Measurements from ENCODE around the gene KCNC1.

KCNC1 gene

DNA sequence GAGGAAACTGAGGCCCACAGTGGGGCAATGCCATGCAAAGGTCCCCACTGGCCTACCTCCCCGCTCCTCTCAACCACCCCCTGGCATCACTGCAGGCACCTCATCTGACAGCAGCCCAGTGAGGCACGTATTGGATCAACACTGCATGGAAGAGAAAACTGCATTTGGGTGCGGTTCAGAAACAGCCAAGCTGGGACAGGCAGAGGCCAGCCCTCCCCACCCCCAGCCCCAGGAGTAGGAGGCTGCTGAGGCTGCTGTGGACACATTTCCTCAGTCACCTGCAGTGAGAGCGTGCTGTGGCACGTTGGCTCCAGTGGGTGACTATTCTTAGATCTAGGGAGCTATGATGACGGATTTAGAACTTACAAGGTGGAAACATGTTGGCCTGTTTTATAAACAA lies 63.7 kb downstream of the KCNC1 start:
- DNase-seq = no peak

DNA sequence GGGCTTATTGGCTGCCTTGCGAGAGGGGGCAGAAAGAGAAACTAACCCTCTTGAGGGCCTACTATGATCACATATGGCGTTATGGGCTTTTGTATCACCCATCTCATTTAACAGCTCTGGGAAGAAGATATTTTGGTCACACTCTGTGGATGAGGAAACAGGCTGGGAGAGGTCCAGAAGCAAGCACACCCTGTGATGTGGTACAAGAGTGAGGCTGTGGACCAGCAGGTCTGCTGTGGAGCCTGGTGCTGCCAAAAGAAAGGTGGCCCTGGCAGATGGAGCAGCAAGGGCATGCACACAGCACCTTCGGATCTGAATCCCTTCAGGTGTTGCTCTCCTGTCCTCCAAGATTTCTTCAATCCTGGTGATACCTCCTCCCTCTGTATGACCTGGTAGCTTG lies 64.1 kb downstream of the KCNC1 start:
- no peak for DNase-seq

DNA sequence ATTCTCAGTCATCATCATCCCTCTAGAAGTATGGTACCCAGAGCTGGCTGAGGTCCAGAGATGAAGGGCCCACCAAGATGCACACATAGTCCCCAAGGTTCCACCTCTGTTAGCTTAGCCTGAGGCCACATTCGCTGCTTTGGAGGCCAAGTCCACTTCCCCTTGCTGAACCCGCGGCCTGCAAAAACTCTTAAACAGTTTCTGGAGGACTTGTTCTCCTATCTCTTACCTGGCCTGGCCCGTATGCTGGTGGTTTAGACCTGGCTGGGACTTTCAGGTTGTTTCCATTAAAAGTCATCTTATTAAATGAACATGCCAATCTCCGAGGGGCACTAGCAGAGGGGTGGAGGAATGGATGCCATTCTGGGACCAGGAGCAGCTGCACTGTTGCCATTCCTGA lies 64.6 kb downstream of the KCNC1 start:
- no peak for DNase-seq

- DNase-seq = no peak
Observed at GRCh38 chr11:17801166-17801565, 66.6 kb downstream of the KCNC1 start.

DNA sequence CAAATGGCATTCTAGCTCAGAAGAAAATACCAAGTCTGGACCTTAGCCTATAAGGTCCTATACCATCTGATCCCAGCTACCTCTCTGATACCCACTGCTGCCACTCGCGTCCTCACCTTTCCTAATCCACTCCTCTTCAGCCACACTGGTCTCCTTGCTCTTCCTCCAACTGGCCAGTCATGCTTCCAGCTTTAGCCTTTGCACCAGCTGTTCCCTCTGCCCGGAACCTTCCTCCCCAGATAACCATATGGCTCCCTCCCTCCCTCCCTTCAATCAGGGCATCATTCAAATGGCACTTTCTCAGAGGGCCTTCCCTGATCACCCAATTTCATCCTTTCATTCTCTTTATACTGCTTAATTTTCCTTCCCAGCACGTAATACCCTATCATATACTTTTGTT lies 67.9 kb downstream of the KCNC1 start:
- DNase-seq = peak; percentile 37

DNA sequence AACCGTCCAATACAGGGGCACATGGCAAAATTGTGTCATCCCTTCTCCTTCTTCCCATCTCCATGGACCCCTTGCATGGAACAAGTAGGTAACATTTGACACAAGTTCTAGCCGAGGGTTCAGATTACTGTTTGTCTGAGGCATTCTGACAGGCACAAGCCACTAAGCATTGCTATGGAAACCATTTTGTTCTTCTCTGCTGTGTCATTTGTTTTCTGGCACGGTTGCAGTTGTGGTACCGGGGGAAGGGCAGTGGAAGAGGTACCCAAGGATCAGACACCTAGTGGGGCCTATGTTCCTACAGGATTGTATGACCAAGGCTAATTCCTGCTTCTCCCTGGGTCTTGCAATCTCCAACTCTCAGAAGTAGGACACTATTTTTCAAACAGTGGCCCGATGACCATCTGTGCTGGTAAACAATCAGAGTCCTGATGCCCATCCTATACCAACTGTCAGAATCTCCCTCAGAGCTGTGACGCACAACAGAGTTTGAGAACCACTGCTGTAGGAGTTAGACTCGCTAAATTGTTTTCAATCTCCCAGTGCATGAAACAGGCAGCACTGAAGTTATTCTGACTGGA lies 69.3 kb downstream of the KCNC1 start:
- no peak for DNase-seq

DNA sequence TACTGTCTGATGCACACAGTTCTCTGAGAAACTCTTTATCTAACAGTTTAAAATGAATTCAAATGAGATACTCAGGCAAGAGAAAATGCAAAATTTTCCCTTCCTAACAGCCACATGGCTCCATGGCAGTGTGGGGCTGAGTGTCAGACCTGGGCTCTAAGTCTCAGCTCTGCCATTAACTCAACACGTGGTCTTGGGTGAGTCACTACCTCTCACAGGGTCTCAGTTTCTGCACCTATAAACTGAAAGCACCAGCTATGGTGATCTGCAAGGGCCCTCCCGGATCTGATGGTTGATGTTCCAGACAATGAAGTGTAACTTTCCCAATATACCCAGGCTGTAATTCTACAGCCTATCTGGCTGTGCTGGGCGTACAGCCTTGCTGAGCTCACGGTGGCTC lies 70.5 kb downstream of the KCNC1 start:
- no peak for DNase-seq

DNA sequence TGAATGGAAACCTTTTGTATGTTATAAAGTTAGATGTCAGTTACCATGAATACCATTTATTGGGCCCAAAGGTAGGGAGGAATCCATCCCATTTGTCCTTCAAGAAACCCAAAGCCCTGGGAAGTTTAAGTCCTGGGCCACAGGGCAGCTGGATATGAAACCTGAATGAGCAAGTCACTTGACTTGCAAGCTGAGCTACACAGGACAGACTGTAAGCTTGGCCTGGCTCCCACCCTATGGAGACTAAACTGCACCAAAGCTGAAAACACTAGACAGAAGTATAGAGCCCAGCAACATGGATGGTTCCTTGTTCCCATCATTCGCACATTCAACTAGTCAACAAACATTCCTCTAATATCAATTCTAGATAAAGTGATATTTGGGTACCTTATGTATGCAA lies 71.3 kb downstream of the KCNC1 start:
- DNase-seq = no peak

DNA sequence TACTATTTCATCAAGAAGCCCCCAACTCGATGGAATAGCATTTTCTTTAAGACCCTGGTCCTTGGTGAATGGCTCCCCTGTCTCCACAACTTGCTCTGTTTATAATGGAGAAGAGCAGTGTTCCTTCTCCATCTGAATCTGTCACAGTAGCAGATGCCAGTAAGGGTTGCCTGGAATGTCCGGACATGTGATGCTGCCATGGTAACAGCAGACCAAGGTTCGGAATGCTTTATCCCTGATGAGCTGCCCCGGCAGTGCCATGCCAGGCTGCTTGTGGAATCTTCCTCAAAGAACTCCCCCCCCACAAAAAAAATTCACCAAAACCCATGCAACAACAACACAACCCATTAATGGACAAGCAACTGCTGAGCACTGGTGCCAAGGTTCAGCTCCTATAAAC lies 72.5 kb downstream of the KCNC1 start:
- DNase-seq = no peak

GRCh38 chr11:17810041-17810440 lies 75.5 kb downstream of the KCNC1 start:
- no peak for DNase-seq

DNA sequence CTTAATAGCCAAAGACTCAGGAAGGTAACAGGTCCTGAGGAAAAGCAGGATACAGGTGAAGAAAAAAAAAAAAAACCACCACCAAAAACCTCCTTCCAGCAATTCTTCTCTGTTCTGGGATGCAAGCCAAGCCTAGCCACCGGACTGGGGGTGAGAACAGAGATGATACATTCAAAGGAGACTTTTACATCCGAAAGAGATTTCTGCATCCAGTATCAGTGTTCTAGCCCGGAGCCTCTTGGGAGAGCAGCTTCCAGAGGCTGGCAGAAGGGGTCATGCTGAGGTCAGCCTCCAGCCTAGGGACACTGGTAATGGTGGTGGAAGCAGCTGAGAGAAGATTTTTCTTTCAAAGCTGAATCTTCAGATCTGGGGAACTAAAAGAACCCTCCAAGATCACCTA lies 76.2 kb downstream of the KCNC1 start:
- no peak for DNase-seq

- no peak for DNase-seq
Observed at GRCh38 chr11:17811352-17811751, 76.8 kb downstream of the KCNC1 start.

- no peak for DNase-seq
Observed at GRCh38 chr11:17812091-17812864, 77.7 kb downstream of the KCNC1 start.

DNA sequence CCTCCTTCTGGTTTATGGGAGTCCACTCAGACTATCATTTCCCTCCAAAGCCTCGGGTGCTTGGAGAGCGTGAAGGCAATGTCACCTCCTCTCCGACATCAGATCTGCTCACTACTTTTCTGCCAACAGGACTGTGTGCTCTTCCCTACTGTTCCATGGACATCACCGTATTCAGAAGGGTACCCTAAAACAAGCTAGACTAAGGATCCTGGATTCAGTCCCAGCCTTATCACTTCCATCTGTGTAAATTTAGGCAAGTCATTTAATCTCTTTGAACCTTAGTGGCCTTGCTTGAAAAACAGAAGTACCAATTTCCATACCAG lies 78.2 kb downstream of the KCNC1 start:
- DNase-seq = no peak

DNA sequence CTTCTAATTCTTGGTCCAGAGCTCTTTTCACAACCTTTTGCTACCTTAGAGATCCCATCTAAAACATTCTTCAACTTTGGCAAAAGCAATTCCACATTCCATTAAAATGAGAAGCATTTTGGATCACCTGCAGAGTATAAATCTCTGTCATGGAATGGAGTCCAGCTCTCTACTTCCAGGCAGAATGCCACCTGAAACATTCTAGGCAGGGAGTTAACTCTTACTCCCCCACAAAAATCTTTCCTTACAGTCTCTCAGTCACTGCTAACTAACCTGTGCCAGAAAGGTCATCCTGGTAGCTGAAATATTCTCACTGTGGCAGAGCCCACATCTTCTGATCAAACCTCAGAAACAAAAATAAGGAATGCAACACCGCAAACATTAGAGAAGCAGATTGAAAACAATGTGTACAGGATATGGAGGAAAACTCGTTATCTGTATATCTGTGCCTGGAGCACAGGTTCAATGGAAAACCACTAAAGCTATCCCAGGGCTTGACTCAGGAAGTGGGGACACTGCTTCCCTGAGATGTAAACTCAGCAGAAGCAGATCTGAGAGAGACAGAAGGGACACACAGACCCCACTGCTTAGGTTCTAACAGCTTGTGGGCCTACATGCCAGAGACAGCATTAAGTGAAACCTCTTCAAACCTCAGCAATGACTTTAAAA lies 78.9 kb downstream of the KCNC1 start:
- no peak for DNase-seq

- no peak for DNase-seq
Observed at GRCh38 chr11:17814546-17814945, 80.0 kb downstream of the KCNC1 start.

GRCh38 chr11:17816232-17816931 lies 81.8 kb downstream of the KCNC1 start:
- no peak for DNase-seq

- no peak for DNase-seq
Observed at GRCh38 chr11:17821648-17822400, 87.2 kb downstream of the KCNC1 start.

GRCh38 chr11:17822401-17822781 lies 87.8 kb downstream of the KCNC1 start:
- no peak for DNase-seq

DNA sequence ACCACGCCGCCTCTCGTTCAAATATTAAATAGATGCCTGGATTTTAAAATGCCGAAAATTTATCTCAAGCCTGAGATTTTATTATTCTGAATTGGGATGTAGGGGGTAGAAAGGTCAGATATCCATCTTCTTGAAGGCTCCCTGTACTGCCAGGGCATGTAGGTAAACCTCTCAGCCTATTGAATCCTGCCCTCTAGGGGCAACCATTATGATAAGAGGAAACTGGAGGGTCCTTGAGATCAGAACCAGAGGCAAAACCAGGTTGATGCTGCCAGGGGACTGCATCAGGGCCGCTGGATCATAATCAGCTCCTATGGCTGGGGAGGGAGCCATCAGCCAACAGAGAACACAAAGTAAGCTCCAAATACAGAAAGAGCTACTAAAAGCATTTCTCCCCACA lies 92.4 kb downstream of the KCNC1 start:
- DNase-seq = no peak

DNA sequence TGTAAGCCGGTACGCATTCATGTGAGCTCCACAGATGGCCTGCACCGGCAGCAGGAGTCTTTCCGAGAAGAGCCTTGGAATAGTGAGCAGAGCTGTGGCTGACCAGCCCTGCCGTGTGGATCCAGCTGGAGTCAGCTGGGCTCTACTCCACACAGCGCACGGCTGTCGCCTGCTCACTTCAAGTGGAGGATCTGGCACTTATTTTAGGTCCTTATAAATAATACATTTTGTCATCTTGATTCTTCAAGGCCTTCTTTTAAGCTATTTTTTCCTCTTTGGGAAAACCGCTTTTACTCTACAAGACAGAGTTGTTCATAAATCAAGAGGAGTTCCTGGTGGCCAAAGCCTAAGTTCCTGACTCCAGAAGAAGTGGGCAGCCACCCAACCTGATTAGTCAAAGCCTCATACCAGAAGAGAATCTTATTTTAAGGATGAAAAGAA lies 93.8 kb downstream of the KCNC1 start:
- DNase-seq = no peak

DNA sequence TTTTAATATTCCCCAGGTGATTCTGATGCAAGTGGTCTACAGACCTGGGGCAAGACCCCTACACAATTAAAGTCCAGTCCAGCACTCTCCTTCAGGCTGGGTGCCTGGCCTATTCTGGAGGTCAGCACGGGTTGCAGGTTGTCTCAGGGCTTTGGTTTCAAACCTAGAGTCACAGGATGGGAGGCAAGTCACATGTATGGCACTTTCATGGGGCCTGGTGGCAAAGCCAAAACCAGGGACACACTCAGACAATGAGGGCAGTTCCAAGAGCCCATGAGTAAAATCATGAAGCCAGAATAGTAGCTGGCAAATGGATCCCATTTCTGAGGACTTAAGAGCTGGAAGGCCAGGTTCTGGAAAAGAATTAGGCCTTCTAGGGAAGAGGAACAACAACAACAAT lies 96.6 kb downstream of the KCNC1 start:
- no peak for DNase-seq

DNA sequence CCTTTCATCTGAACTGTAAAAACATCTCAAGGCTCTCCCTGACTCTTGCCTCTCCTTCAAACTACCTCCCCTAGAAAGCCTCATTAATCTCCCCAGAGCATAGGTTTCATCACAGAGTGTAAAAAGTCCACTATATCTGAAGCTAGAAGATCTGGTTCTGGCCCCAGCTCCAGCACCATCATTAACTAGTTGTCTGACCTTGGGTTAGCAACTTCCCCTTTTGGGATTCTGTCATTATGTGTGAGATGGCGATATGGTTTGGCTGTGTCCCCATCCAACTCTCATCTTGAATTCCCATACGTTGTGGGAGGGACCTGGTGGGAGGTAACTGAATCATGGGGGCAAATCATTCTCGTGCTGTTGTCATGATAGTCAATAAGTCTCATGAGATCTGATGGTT lies 97.3 kb downstream of the KCNC1 start:
- no peak for DNase-seq

All from DMS 273 treated with DMSO at 0.1 percent for 48 hours (cell line).